Hematopoietic multipotent progenitor cell treated with erythropoietin and hydrocortisone succinate and interleukin-3 and kit ligand, for 15 days (in vitro differentiated cells): Measurements from ENCODE around the gene CFAP57.
A peak's percentile ranks its signal among the peaks of the same experiment; 100 is the strongest.
"Not testable (repeated sequence)": the region's sequence is repeated elsewhere in the genome, so short reads cannot be mapped to it uniquely, and the experiment has no call there.

ENCODE experiments used
- DNase-seq: peaks from one replicate; pipeline ENCODE4 v3.0.0-alpha.2; 2015; ENCODE audit warnings: low spot score

CFAP57 gene

GRCh38 chr1:43171876-43172526 is at the start of gene CFAP57, which contains the start of gene EBNA1BP2:
CFAP57 (plus strand) TSS chr1:43172330; CDS start chr1:43172754, 424 bp downstream.
EBNA1BP2 (minus strand) TSS chr1:43172290; CDS start chr1:43172118, 172 bp downstream.
- DNase-seq, result peak; percentile 95

- DNase-seq, result no peak
Measured at GRCh38 chr1:43123031-43123430, 49.1 kb upstream of the CFAP57 start.

- DNase-seq, result no peak
Measured at GRCh38 chr1:43128816-43129215, 43.3 kb upstream of the CFAP57 start.

GRCh38 chr1:43129426-43129825 is 42.7 kb upstream of the CFAP57 start:
- no peak for DNase-seq

GRCh38 chr1:43134068-43134467 is 38.1 kb upstream of the CFAP57 start:
- no peak for DNase-seq

- DNase-seq, result no peak
Measured at GRCh38 chr1:43134640-43135039, 37.5 kb upstream of the CFAP57 start.

- no peak for DNase-seq
Measured at GRCh38 chr1:43135857-43136781, 36.0 kb upstream of the CFAP57 start.

- no peak for DNase-seq
Measured at GRCh38 chr1:43137445-43138052, 34.6 kb upstream of the CFAP57 start.

GRCh38 chr1:43139295-43139694 is 32.8 kb upstream of the CFAP57 start:
- not testable (repeated sequence) for DNase-seq

GRCh38 chr1:43140010-43140409 is 32.1 kb upstream of the CFAP57 start:
- no peak for DNase-seq

GRCh38 chr1:43140583-43140982 is 31.5 kb upstream of the CFAP57 start:
- no peak for DNase-seq

GRCh38 chr1:43143441-43143888 is 28.7 kb upstream of the CFAP57 start:
- DNase-seq, result peak; percentile 43

GRCh38 chr1:43144237-43144636 is 27.9 kb upstream of the CFAP57 start:
- no peak for DNase-seq

GRCh38 chr1:43147625-43148327 is 24.4 kb upstream of the CFAP57 start:
- no peak for DNase-seq

GRCh38 chr1:43149889-43150288 is 22.2 kb upstream of the CFAP57 start:
- DNase-seq, result no peak

- no peak for DNase-seq
Measured at GRCh38 chr1:43152866-43153265, 19.3 kb upstream of the CFAP57 start.

GRCh38 chr1:43153443-43153842 is 18.7 kb upstream of the CFAP57 start:
- DNase-seq, result no peak

GRCh38 chr1:43156026-43156425 is 16.1 kb upstream of the CFAP57 start:
- DNase-seq, result no peak

GRCh38 chr1:43165162-43165561 is 7.0 kb upstream of the CFAP57 start:
- no peak for DNase-seq

GRCh38 chr1:43165765-43166164 is 6.4 kb upstream of the CFAP57 start:
- DNase-seq, result no peak

GRCh38 chr1:43171312-43171875 is 736 bp upstream of the CFAP57 start:
- DNase-seq, result no peak

GRCh38 chr1:43172527-43172972 is 420 bp downstream of the CFAP57 start:
- peak; percentile 86 for DNase-seq
